Lower leg skin (tissue), 3 donors: ENCODE data around the gene CLMN.

ENCODE experiments used
- POLR2A ChIP-seq, 2 donors: fragments of 450-650 bp; IDR thresholded peaks; one replicate each; pipeline ENCODE4 v1.6.1; 2016 to 2017; ENCODE audit warnings: antibody characterized with exemption in 2 of 2, mild to moderate bottlenecking in 1 of 2, moderate library complexity in 1 of 2
- TF ChIP-seq, protein P1 (sequence below), 3 donors: fragments of 450-650 bp; IDR thresholded peaks; one replicate each; pipeline ENCODE4 v1.5.1; 2016; ENCODE audit warnings: antibody characterized with exemption in 3 of 3, mild to moderate bottlenecking in 3 of 3, moderate library complexity in 2 of 3

DNA sequence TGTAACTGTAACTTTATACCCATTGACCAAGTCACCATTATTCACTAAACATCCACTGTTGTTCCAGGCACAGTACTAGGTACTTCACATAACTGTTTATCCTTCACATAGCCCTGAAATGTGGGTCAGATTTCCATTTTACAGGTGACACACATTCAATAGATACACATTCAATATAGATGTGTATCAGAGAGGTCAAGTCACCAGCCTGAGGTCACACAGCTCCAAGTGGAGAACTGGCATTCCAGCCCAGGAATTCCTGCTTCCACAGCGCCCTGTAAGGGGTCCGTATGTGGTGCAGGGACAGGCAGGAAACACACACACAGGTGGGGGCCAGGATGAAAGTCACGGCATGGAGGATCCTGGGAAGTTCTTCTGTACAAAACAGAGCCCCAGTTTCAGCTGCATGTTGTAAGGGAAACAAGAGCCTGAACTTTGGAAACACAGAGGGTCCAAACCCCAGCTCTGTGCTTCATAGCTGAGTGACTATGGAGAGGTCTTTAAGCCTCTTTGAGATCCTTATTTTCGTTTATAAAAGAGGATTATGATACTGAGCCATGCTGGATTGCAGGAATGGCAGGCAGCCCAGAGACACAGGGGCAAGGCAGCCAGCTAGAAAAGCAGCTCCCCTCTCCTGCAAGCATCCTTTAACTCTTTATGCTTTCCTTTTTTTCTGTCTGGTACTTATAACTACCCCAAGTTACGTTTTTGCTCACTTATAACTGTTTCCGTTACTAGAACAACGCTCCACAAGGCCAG, 112.1 kb downstream of the CLMN start:
- TF ChIP-seq, protein P1, sequence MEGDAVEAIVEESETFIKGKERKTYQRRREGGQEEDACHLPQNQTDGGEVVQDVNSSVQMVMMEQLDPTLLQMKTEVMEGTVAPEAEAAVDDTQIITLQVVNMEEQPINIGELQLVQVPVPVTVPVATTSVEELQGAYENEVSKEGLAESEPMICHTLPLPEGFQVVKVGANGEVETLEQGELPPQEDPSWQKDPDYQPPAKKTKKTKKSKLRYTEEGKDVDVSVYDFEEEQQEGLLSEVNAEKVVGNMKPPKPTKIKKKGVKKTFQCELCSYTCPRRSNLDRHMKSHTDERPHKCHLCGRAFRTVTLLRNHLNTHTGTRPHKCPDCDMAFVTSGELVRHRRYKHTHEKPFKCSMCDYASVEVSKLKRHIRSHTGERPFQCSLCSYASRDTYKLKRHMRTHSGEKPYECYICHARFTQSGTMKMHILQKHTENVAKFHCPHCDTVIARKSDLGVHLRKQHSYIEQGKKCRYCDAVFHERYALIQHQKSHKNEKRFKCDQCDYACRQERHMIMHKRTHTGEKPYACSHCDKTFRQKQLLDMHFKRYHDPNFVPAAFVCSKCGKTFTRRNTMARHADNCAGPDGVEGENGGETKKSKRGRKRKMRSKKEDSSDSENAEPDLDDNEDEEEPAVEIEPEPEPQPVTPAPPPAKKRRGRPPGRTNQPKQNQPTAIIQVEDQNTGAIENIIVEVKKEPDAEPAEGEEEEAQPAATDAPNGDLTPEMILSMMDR (IDR thresholded peaks at IDR 0.05), result no peak
- no peak for TF ChIP-seq POLR2A (IDR thresholded peaks at IDR 0.05)
